ENCODE measurements around the gene RCOR3.

DNA sequence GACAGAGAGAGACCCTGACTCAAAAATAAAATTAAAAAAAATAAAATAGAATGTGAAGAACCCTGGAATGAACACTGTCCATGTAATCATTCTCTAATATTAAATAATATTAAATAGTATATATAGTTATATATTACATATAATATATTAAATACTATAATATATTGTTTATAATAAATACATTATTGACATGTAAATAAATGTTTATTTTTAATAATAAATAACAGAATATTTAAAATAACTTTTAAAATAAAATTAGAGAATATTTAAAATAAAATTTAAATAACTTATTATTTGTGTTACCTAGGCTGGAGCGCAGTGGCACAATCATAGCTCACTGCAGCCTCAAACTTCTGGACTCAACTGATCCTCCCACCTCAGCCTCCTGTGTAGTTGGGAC lies 99.5 kb downstream of the RCOR3 start:
- no peak for TF ChIP-seq EZH2phosphoT487 (IDR thresholded peaks at IDR 0.05; ENCODE audit: borderline replicate concordance, low read length)
- TF ChIP-seq, protein P1, sequence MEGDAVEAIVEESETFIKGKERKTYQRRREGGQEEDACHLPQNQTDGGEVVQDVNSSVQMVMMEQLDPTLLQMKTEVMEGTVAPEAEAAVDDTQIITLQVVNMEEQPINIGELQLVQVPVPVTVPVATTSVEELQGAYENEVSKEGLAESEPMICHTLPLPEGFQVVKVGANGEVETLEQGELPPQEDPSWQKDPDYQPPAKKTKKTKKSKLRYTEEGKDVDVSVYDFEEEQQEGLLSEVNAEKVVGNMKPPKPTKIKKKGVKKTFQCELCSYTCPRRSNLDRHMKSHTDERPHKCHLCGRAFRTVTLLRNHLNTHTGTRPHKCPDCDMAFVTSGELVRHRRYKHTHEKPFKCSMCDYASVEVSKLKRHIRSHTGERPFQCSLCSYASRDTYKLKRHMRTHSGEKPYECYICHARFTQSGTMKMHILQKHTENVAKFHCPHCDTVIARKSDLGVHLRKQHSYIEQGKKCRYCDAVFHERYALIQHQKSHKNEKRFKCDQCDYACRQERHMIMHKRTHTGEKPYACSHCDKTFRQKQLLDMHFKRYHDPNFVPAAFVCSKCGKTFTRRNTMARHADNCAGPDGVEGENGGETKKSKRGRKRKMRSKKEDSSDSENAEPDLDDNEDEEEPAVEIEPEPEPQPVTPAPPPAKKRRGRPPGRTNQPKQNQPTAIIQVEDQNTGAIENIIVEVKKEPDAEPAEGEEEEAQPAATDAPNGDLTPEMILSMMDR (conservative IDR thresholded peaks at IDR 0.05; ENCODE audit: low read depth, low read length): no peak
- TF ChIP-seq EZH2 (IDR thresholded peaks at IDR 0.05; ENCODE audit: low read length, unreplicated experiment): no peak

Data from PC-3 (cell line).